ENCODE results near the gene KHDC1L.

KHDC1L gene

DNA sequence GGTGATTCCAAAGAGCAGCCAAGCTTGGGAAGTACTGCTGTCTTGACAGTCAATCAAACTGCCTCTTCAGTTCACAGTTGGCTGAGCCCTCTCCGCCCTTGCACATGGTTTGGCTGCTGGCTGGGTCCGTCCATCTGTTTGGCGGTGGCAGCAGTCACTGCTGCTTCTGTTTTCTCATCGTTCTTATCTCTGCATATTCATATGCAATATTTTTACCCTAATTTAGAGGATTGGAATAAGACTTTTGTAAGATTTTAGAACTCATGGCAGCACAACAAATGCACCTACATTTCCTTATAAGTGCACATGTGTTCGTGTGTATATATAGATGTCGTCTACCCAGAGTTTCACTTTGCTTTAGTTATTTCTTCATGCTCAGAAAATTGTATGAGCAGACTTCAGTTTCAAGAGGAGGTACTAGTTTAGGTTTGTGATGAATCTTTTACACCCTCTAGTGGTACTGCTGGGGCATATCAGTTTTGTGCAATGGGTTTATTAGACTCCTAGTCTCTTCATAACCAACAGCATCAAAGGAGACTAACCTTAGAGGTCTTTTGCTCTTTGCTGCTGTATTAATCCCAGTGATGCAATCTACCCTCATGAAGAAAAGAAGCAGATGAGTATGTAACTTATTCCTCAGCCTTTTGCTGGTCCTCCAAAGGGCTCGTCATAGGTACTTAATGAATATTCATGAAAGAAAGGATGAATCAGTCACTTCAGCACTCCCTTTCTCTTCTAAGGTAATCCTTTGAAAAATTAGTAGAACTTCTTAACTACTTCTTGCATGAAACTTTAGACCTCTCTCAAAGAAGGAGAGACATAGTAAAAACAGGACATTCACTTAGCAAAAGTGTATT, 44.3 kb downstream of the KHDC1L start:
- no peak for TF ChIP-seq EZH2phosphoT487 (IDR thresholded peaks at IDR 0.05; ENCODE audit: borderline replicate concordance, low read length)
- TF ChIP-seq, protein P1, sequence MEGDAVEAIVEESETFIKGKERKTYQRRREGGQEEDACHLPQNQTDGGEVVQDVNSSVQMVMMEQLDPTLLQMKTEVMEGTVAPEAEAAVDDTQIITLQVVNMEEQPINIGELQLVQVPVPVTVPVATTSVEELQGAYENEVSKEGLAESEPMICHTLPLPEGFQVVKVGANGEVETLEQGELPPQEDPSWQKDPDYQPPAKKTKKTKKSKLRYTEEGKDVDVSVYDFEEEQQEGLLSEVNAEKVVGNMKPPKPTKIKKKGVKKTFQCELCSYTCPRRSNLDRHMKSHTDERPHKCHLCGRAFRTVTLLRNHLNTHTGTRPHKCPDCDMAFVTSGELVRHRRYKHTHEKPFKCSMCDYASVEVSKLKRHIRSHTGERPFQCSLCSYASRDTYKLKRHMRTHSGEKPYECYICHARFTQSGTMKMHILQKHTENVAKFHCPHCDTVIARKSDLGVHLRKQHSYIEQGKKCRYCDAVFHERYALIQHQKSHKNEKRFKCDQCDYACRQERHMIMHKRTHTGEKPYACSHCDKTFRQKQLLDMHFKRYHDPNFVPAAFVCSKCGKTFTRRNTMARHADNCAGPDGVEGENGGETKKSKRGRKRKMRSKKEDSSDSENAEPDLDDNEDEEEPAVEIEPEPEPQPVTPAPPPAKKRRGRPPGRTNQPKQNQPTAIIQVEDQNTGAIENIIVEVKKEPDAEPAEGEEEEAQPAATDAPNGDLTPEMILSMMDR (IDR thresholded peaks at IDR 0.05; ENCODE audit: low read depth, low read length, poor library complexity, severe bottlenecking) = peak; percentile 82
- no peaks in the 10 kb centered on the region for H3K9me2 ChIP-seq (replicated peaks; ENCODE audit: control insufficient read depth, low read length)
- H3K79me2 ChIP-seq (ENCODE audit: control insufficient read depth, low read length) = peaks cover 3% of the 10 kb centered on the region; the same call in 1 of the 2 replicates
- H3K27me3 ChIP-seq (ENCODE audit: control insufficient read depth, low read length) = no peaks in the 10 kb centered on the region
- H3K9me3 ChIP-seq (ENCODE audit: control insufficient read depth, insufficient read depth, low read length) = no peaks in the 10 kb centered on the region
- peak overlapping the region; percentile 94 for H3K27ac ChIP-seq (ENCODE audit: low read depth, low read length)
- peaks cover 30% of the 10 kb centered on the region for H3F3A ChIP-seq (ENCODE audit: control insufficient read depth, insufficient read depth)
- H3K4me2 ChIP-seq (ENCODE audit: low read length) = peak overlapping the region; percentile 93
- peak overlapping the region; percentile 62 for H3K4me3 ChIP-seq (ENCODE audit: low read length)
- no peaks in the 10 kb centered on the region for H4K20me1 ChIP-seq (ENCODE audit: control insufficient read depth, insufficient read depth, low read depth, low read length)
- peaks cover 56% of the 10 kb centered on the region for H3K4me1 ChIP-seq (ENCODE audit: control insufficient read depth, low read length)
- H3K36me3 ChIP-seq (ENCODE audit: control insufficient read depth, low read length) = 0 out of 2 replicates have a peak, but pooled peaks cover 3% of the 10 kb centered on the region

GRCh38 chr6:73180076-73180738, 45.1 kb downstream of the KHDC1L start:
- Histone ChIP-seq H4K20me1 (ENCODE audit: control insufficient read depth, insufficient read depth, low read depth, low read length) (no peaks in the 10 kb centered on the region), H3K4me1 (ENCODE audit: control insufficient read depth, low read length) (peaks cover 64% of the 10 kb centered on the region), H3K4me2 (ENCODE audit: low read length) (peak overlapping the region; percentile 93), H3K9me3 (ENCODE audit: control insufficient read depth, insufficient read depth, low read length) (no peaks in the 10 kb centered on the region), H3F3A (ENCODE audit: control insufficient read depth, insufficient read depth) (peaks cover 36% of the 10 kb centered on the region), H3K79me2 (ENCODE audit: control insufficient read depth, low read length) (peaks cover 3% of the 10 kb centered on the region; the same call in 1 of the 2 replicates), H3K4me3 (ENCODE audit: low read length) (peak overlapping the region; percentile 62), H3K9me2 (replicated peaks; ENCODE audit: control insufficient read depth, low read length) (no peaks in the 10 kb centered on the region), H3K27me3 (ENCODE audit: control insufficient read depth, low read length) (no peaks in the 10 kb centered on the region), H3K27ac (ENCODE audit: low read depth, low read length) (peak overlapping the region; percentile 94), H3K36me3 (ENCODE audit: control insufficient read depth, low read length) (peaks cover 6% of the 10 kb centered on the region; the same call in 1 of the 2 replicates)
- TF ChIP-seq, protein P1 (IDR thresholded peaks at IDR 0.05; ENCODE audit: low read depth, low read length, poor library complexity, severe bottlenecking) = no peak
- TF ChIP-seq EZH2phosphoT487 (IDR thresholded peaks at IDR 0.05; ENCODE audit: borderline replicate concordance, low read length) = no peak

DNA sequence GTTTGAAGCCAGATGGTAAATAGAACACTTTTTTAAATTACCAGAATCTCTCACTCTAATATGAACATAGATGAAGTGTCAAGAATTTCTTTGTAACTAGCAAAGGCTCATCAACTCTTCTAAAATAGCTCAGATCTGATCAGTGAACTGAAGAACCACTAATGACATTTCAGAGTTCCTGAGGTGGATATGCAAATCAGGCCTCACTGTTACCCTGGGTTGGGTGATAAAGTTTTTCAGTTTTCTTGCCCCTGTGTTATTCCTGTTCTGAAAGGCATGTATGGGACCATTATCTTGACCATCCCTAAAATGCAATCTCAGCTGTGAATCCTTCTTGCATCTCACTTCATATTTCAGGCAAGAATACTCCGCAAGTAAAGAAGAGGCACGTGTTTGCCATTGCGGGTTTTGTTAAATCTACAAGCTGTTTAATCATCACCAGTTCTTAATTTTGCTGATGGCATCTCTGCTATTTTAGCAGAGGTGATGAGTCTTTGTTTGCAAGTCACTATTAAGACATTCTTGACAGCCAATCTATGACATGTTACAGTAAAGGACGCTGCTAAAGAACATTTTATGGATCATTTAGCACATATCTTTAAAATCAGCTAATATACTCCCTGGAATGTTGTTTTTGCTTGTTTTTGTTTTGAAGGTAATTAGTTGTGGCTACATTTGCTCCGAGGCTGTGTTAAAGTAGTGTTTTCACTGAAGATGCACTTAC, 47.9 kb downstream of the KHDC1L start:
- H3K4me3 ChIP-seq (ENCODE audit: low read length) = peak overlapping the region; percentile 75
- peaks cover 65% of the 10 kb centered on the region for H3K4me1 ChIP-seq (ENCODE audit: control insufficient read depth, low read length)
- no peak for TF ChIP-seq EZH2phosphoT487 (IDR thresholded peaks at IDR 0.05; ENCODE audit: borderline replicate concordance, low read length)
- TF ChIP-seq, protein P1 (IDR thresholded peaks at IDR 0.05; ENCODE audit: low read depth, low read length, poor library complexity, severe bottlenecking) = no peak
- H3K9me2 ChIP-seq (replicated peaks; ENCODE audit: control insufficient read depth, low read length) = no peaks in the 10 kb centered on the region
- H3K79me2 ChIP-seq (ENCODE audit: control insufficient read depth, low read length) = peaks cover 3% of the 10 kb centered on the region; the same call in 1 of the 2 replicates
- peak overlapping the region; percentile 94 for H3K27ac ChIP-seq (ENCODE audit: low read depth, low read length)
- H4K20me1 ChIP-seq (ENCODE audit: control insufficient read depth, insufficient read depth, low read depth, low read length) = no peaks in the 10 kb centered on the region
- no peaks in the 10 kb centered on the region for H3K27me3 ChIP-seq (ENCODE audit: control insufficient read depth, low read length)
- H3K4me2 ChIP-seq (ENCODE audit: low read length) = peak overlapping the region; percentile 93
- peaks cover 41% of the 10 kb centered on the region for H3F3A ChIP-seq (ENCODE audit: control insufficient read depth, insufficient read depth)
- H3K9me3 ChIP-seq (ENCODE audit: control insufficient read depth, insufficient read depth, low read length) = no peaks in the 10 kb centered on the region
- peaks cover 6% of the 10 kb centered on the region; the same call in 1 of the 2 replicates for H3K36me3 ChIP-seq (ENCODE audit: control insufficient read depth, low read length)

All from DOHH2 (cell line).